H1 (cell line): ENCODE data around the gene F5. TPM values are rescaled to one million over a fixed set of nuclear protein-coding genes. Genes with fewer than 3 reads are reported as not detected.

Experiments
- BACH1 ChIP-seq: IDR thresholded peaks from 2 replicates; pipeline ENCODE4 v1.6.1; 2012; ENCODE audit warnings: low read length, improper control_type of control experiment
- EGR1 ChIP-seq: IDR thresholded peaks from 2 replicates; pipeline ENCODE4 v1.6.1; 2011; ENCODE audit warnings: low read depth, low read length, borderline replicate concordance
- GTF2F1 ChIP-seq: IDR thresholded peaks from 2 replicates; pipeline ENCODE4 v1.6.1; 2012; ENCODE audit warnings: low read depth, low read length, improper control_type of control experiment, borderline replicate concordance
- RXRA ChIP-seq: IDR thresholded peaks from 2 replicates; pipeline ENCODE4 v1.6.1; 2011; ENCODE audit warnings: low read depth, mild to moderate bottlenecking, low read length, moderate library complexity; ENCODE audit not compliant: insufficient read depth
- polyA plus RNA-seq, 7 experiments: library from polyadenylated mRNA; depleted of rRNA in 3 of 7; stranded (reverse) in 5 of 7; unstranded in 2 of 7; fragments of >200 nt in 5 of 7; fragments of 200-250 nt in 2 of 7; gene quantifications; 1 replicate in 5 of 7; 2 replicates in 1 of 7; 4 replicates in 1 of 7; pipeline versions ENCODE4 v1.2.1 to v1.2.3, GENCODE V29; 2011 to 2013; ENCODE audit warnings: missing spikeins in 2 of 7, mixed read lengths in 2 of 7
- total RNA-seq: library from RNA; stranded (reverse); fragmentation: NEBNext Ultra II Directional; extraction: Animal tissue kit (Norgen Biotek cat#: 25700); gene quantifications from 2 replicates; pipeline ENCODE4 v1.2.1, GENCODE V29; 2021

F5 gene
- total and polyA plus RNA-seq, 2 of the 8 experiments (the other 6 are each of a cell fraction or from before 2014, with no cell fraction given): 0.04 to 0.06 TPM

- TF ChIP-seq GTF2F1: no peak
- no peak for TF ChIP-seq RXRA
- no peak for TF ChIP-seq BACH1
- no peak for TF ChIP-seq EGR1
Measured at GRCh38 chr1:169624122-169624521, 37.8 kb upstream of the F5 start (continued).
